GM19463 (cell line): ENCODE results near the gene FBXL20.
"Not testable (repeated sequence)": the region's sequence is repeated elsewhere in the genome, so short reads cannot be mapped to it uniquely, and the experiment has no call there.

Experiments
- ATAC-seq: cut with Tn5 transposase; IDR thresholded peaks from one replicate; pipeline ENCODE4 v1.9.1; 2021; ENCODE audit warnings: mild to moderate bottlenecking, moderate library complexity; ENCODE audit not compliant: unreplicated experiment

The FBXL20 gene

DNA sequence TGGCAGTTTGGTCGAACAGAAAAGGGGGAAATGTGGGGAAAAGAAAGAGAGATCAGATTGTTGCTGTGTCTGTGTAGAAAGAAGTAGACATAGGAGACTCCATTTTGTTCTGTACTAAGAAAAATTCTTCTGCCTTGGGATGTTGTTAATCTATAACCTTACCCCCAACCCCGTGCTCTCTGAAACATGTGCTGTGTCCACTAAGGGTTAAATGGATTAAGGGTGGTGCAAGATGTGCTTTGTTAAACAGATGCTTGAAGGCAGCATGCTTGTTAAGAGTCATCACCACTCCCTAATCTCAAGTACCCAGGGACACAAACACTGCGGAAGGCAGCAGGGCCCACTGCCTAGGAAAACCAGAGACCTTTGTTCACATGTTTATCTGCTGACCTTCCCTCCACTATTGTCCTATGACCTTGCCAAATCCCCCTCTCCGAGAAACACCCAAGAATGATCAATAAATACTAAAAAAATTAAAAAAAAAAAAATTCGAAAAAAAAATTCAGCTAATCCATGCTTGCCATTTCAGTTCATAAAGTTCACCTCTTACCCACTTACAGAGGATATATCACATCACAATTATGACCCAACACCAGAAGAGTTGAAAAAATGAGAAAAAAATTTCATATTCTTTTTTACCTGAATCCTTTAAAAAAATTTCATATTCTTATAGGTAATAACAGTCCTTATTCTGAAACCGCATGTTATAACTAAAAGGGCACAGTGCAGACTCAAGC lies 67.2 kb downstream of the FBXL20 start:
- ATAC-seq = not testable (repeated sequence)

DNA sequence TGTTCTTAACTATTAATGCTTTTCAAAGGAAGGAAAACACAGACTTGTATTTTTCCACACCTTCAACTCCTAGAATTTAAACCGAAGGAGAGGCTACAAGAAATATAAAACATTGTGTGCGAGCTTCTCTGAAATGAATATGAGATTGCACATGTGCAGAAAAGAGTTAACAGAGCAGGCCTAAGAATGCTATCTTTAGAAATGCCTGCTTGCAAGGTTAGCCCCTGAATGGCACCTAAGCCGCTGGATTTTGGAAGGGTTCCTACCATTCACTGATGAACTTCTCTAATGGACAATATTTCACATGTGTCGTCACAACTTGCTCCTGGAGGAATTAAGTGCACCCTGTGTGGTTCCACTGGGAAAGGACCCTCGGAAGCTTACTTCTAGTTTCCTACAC lies 69.3 kb downstream of the FBXL20 start:
- no peak for ATAC-seq

DNA sequence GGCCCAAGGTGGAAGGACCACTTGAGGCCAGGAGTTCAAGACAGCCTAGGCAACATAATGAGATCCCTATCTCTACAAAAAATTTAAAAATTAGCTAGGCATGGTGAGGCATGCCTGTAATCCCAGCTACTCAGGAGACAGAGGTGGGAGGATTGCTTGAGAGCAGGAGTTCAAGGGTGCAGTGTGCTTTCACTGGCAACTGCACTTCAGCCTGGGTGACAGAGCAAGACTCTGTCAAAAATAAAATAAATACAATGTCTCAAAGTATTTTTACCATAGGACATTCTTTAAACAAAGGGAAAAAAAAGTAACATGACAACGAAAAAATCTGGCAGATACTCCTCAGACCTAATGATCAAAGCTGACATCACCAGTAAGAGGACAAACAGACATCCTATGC lies 72.6 kb downstream of the FBXL20 start:
- ATAC-seq = no peak

DNA sequence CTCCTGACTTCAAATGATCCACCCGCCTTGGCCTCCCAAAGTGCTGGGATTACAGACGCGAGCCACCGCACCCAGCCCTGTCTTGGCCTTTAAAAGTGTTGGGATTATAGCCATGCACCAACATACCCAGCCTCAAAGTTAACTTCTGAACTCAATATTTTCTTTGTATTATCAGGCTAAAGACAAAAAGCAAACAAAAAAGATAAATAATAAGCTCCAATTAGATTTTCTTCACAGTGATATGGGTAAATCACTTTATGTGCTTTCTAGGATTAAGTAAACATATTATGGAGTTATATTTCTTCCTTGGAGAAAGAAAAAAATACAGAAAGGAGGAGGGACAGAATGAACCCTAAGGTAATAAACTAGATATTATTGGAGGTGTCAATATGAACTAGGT lies 74.3 kb downstream of the FBXL20 start:
- no peak for ATAC-seq

DNA sequence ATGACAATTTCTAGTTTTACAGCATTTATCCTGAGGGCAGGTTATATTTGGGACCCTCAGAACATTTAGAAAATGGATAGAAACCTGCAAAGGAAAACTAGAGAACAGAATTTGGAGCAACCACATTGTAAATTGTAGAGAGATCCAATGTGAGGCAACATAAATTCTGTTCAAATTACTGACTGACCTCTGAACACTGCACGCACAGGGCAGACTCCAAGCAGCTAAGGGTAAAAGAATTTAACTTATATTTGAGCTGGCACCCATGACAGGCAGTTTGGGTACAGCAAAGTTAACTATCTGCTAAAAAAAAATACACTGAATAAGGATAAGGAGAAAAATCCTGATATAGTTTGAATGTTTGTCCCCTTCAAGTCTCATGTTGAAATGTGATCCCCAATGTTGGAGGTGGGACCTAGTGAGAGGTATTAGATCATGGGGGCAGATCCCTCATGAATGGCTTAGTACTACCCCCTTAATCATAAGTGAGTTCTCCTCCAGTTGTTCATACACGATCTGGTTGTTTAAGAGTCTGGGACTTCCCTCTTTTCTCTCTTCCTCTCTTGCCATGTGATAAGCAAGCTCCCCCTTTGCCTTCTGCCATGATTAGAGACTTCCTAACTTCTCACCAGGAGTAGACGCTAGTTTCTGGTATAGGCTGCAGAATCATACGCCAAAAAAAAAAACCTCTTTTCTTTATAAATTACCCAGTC lies 75.7 kb downstream of the FBXL20 start:
- no peak for ATAC-seq

DNA sequence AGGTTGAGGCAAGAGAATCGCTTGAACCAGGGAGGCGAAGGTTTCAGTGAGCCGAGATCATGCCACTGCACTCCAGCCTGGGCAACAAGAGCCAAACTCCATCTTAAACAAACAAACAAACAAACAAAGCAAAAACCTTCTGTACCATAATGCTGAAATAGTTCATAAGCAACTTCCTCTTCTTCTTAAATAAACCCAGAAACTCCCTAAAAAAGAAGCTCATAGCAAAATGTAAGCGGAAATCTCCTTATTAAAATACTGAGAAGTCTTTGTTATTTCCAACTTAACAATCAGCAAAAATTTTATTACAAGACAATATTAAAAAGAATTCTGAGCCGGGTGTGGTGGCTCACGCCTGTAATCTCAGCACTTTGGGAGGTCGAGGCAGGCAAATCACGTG lies 82.8 kb downstream of the FBXL20 start:
- no peak for ATAC-seq

DNA sequence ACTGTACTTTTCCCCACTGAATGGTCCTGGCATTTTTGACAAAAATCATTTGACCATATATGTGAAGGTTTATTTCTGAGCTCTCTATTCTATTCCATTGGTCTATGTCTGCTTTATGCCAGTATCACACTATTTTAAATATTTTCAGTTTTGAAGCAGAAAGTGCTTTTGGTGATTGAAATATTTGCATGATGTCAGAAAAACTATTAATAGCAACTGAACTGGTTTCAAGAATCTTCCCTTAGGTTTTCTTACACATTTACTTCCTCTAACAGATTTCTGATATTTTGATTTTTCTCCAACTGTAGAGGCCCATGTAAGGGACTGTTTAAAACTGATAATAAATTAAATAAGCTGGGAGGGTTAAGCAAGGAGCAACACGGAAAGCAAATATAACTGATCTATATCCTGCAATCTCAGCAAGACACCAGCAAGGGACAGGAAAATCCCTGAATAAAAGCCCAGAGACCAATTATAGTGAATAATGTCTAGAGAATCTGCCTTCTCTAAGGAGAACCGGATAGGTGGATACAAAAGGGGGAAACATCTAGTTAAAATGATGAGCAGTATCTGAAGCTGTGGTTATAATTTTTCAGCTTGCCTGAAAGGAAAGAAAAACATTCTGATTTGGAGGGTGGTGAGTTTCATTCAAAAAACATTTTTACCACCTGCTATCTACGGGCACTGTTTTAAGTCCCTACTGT lies 94.8 kb downstream of the FBXL20 start:
- no peak for ATAC-seq

DNA sequence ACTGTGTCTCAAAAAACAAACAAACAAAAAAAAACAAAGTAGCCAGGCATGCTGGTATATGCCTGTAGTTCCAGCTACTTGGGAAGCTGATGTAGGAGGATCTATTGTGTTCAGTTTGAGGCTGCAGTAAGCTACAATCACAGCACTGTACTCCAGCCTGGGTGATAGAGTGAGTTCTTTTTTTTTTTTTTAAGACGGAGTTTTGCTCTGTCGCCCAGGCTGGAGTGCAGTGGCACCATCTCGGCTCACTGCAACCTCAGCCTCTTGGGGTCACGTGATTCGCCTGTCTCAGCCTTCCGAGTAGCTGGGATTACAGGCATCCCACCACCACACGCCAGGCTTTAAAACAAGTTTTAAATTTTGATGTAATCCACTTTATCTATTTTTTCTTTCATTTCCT lies 95.4 kb downstream of the FBXL20 start:
- no peak for ATAC-seq

DNA sequence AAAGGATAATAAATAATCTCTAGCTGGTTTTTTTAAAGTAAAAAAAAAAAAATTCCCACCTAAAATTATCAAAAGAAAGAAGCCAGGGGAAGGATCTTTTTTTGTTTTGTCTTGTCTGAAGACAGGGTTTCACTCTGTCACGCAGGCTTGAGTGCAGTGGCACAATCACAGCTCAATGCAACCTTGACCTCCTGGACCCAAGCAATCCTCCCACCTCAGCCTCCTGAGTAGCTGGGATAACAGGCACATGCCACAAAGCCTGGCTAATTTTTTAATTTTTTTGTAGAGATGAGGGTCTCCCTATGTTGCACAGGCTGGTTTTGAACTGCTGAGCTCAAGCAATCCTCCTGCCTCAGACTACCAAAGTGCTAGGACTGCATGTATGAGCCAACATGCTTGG lies 97.2 kb downstream of the FBXL20 start:
- no peak for ATAC-seq

DNA sequence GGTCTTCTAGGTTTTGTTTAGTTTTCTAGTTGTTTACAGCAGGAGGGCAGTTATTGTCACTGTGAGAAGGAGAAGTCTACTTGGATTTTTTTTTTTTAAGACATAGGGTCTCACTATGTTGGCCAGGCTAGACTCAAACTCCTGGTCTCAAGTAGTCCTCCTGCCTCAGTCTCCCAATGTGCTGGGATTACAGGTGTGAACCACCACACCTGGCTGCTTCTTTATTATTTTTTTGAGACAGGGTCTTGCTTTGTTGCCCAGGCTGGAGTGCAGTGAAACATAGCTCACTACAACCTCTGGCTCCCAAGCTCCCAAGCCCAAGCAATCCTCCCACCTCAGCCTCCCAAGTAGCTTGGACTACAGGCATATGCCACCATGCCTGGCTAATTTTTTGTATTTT lies 107.4 kb downstream of the FBXL20 start:
- no peak for ATAC-seq

DNA sequence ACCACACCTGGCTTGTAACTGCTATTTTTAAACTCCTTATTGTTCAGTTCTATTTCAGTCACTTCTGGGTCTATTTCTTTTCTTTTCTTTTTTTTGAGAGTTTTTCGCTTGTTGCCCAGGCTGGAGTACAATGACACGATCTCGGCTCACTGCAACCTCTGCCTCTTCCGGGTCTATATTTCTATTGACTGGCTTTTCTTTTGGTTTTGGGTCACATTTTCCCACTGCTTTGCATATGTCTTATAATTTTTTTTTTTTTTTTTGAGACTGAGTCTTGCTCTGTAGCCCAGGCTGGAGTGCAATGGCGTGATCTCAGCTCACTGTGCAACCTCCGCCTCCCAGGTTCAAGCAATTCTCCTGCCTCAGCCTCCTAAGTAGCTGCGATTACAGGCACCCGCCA lies 108.9 kb downstream of the FBXL20 start:
- not testable (repeated sequence) for ATAC-seq

DNA sequence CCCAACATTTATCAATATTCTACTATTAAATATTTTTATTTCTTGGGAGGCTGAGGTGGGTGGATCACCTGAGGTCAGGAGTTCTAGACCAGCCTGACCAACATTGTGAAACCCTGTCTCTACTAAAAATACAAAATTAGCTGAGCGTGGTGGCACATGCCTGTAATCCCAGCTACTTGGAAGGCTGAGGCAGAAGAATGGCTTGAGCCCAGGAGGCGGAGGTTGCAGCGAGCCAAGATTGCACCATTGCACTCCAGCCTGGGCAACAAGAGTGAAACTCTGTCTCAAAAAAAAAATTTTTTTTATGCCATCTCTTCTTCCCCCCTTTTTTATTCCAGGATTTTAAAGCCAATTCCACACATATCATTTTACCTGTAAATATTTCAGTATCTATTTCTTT lies 114.9 kb downstream of the FBXL20 start:
- not testable (repeated sequence) for ATAC-seq

DNA sequence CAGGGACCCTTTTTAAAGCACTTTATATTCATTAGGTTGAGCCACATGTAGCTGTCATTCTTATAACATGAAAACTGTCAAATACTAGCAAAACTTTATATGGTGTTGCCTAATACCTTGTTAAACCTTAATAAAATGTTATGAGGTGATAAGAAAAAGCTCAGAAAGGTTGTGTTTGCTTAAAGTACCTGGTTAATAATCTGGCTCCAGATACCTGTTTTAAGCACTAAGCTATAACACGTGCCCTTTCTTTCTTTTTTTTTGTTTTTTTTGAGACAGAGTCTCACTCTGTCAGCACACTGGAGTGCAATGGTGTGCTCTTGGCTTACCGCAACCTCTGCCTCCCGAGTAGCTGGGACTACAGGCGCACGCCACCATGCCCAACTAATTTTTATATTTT lies 116.7 kb downstream of the FBXL20 start:
- no peak for ATAC-seq

DNA sequence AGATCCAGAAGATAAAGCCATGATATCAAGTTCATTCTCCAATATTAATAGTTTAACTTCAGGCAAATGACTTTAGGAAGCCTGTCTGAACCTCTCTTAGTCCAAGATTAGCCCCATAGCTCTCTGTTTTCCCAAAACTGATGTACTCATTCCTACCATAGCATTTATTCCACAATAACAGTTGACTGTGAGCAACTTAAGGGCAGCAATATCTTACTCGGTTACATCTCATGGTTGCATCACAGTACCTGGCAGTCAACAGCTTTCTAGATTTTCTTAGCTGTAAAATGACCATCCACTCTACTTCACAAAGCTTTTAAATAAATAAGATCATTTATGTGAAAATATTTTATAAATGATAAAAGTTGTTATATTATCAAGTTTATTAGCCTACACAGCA lies 117.5 kb downstream of the FBXL20 start:
- ATAC-seq = no peak

DNA sequence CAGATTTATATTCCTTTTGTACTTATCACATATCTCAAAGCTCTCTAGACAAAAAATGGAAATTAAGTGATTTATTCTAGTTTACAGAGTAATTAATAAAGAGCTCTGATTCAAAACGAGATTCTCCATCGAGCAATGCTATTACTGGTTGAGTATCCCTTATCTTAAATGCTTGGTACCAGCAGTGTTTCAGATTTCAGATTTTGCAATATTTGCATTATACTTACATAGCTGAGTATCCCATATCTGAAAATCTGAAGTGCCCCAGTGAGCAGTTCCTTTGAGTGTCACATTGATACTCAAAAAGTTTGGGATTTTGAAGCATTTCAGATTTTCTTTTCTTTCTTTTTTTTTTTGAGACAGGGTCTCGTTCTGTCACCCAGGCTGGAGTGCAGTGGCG lies 118.3 kb downstream of the FBXL20 start:
- ATAC-seq = no peak

DNA sequence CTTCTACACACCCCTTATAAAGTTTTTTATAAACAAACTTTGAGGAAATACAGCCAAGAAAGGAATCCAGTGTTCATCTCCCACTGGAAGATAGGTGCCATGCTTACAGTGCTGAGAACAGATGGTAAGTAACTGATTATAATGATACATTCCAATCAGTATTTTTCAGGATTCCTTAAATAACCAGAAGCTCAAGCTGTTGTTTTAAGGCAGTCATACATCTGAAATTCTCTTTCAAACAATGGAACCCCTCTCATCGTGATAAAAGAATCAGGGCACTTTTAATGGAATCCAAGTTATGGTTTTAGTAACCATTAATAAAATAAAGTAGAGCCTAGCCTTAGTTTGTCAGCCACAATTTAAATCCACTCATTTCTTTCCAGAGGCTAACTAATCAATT lies 119.6 kb downstream of the FBXL20 start:
- ATAC-seq = no peak

DNA sequence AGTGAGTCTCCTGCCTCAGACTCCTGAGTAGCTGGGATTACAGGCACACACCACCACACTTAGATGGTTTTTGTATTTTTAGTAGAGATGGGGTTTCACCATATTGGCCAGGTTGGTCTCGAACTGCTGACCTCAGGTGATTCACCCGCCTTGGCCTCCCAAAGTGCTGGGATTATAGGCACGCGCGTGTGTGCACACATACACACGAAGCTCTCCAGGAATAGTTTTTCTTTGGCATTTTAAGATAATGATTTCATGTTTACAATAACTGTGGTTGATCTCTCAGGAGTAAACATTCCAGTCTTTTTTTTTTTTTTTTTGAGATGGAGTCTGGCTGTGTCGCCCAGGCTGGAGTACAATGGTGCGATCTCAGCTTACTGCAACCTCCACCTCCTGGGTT lies 123.2 kb downstream of the FBXL20 start:
- ATAC-seq = not testable (repeated sequence)

DNA sequence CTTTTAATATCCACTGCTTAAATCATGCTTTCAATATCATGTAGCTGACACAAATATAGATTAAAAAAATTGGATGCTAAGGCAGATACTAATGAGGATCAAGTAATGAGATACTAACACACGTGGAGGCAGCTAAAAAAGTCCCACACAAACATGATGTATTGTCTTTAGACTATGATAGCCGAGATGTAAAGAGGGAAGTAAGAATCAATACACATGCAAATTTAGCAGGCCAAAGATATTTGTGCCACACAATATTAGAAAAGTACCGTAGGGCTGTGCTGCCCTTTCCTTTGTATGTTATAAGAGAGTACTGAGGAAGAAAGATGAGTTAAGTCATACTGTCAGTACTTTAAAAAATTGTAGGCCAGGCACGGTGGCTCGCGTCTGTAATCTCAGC lies 124.3 kb downstream of the FBXL20 start:
- ATAC-seq = no peak

DNA sequence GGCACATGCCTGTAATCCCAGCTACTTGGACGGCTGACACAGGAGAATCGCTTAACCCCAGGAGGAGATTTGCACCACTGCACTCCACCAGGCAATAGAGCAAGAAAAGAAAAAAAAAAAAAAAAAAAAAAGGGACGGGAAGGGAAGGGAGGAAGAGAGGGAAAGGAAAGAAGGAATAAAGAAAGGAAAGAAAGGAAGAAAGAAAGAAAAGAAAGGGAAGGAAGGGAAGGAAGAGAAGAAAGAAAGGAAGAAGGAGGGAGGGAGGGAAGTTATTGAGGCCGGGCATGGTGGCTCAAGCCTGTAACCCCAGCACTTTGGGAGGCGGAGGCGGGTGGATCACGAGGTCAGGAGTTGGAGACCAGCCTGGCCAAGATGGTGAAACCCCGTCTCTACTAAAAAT lies 125.3 kb downstream of the FBXL20 start:
- no peak for ATAC-seq

DNA sequence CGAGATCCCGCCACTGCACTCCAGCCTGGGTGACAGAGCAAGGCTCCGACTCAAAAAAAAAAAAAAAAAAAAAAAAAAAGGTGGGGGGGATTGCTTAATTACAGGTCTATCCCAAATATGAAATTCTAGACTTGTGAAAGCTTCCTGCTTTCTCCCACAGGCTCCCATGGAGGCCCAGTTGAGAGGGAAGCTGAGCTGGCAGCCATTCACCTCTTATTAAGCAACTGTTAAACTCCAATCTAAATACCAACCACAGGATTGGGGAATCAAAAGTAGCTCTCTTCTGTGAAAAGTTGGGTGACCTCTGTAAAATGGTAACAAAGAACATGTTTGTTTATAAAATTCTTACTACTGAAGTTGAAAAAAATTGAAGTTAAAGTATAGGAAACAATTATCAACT lies 129.9 kb downstream of the FBXL20 start:
- ATAC-seq = no peak

DNA sequence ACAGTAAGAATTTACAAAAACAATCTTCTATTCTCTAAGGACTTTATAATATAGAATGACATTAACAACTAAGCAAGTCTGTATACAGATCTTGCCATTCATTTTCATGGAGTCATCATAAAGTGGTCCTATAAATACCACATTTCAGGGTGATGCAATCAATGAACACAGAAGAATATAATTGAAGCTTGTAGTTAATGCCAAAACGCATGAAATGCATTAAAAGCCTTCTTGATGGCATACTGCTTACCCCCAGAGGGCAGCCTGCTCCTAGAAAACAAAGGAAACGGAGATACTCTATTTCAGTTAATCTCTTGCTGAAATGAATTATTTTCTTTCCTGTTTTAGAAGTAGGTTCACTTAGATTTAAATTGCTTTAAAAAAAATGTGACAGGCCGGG lies 130.5 kb downstream of the FBXL20 start:
- no peak for ATAC-seq

DNA sequence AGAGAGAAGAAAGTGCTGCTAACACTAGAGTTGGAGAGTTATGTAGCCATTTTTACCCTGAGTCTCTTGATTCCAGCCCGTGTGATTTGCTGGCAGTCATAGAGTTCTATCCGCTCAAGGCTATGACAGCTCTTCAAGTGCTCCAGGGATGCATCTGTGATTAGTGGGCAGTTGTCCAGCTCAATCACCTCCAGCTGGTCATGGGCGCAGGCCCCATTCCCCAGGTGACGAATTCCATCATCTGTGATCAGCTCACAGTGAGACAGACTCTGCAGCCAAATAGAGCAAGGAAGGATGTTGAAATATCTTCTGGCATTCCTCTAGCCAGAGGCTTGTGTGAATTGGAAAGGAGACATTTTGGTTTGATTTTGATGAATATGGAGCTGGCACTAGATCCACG lies 137.3 kb downstream of the FBXL20 start:
- no peak for ATAC-seq
